Measurements from ENCODE around the gene SUN1.
A peak's percentile ranks its signal among the peaks of the same experiment; 100 is the strongest.

Gene SUN1

DNA sequence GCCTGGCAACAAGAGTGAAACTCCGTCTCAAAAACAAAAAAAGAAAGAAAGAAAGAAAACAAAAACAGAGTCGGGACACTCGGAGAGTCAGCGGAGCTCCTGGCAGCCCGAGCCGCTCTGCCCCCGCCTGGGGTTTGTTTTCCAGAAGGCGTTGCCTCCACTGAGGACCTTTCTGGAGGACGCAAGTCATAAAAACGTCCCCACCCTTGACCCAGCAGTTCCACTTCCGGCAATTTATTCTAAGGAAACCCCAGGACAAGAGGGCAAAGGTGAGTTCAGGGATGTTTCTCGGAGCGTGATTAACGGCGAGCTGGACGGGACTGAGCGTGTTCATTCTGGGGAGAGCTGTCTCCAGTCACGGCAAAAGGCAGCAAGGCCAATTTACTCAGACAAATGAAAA, 27.0 kb upstream of the SUN1 start:
- H3K36me3 ChIP-seq (ENCODE audit: control insufficient read depth, insufficient read depth, low read length), result no peaks in the 10 kb centered on the region
- no peaks in the 10 kb centered on the region for H3K4me1 ChIP-seq (ENCODE audit: control insufficient read depth, insufficient read depth, low read length, poor library complexity, severe bottlenecking)
- H3K27ac ChIP-seq (ENCODE audit: low read depth, low read length, severe bottlenecking), result no peak overlapping the region
- no peak overlapping the region for H3K4me3 ChIP-seq (ENCODE audit: extremely low read depth, insufficient read depth, low read length, poor library complexity, severe bottlenecking)
- WGBS, 2 experiments (ENCODE audit: insufficient coverage in 2 of 2), result 95 to 96% methylated on average over 14 to 18 of the region's 18 CpGs
- no peaks in the 10 kb centered on the region for H3K9me3 ChIP-seq (ENCODE audit: control insufficient read depth, low read length)

DNA sequence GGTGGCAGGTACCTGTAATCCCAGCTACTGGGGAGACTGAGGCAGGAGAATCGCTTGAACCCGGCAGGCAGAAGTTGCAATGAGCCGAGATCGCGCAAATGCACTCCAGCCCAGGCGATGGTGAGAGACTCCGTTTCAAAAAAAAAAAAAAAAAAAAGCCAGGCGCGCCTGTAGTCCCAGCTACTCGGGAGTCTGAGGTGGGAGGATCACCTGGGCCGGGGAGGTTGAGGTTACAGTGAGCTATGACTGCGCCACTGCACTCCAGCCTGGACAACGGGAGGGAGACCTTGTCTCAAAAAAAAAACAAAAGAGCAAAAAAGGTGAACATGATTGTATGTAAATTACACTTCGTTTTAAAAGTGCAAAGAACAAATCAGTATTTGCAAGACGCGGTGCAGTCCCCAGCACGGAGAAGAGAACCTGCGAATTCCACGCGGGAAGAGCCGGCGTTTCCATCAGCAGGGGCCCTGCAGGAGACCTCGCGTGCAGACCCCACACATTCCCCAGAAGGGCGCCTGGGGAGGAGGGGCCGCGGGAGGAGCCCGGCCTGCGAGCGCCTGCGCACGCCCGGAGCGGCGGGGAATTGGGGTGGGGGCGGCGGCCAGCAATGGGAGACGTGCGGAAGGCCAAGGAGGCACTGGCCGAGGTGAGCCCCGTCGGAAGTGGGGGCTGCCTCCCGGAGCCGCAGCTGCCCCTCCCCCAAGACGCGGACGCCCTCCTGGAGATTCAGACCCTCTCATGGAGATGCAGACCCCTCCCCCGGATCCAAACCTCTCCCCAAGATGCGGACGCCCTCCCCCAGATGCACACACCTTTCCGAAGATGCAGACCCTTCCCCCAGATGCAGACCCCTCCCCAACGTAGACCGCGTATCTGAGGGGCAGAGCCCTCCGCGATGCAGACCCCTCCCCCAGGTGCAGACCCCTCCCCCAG, 16.7 kb upstream of the SUN1 start:
- H3K36me3 ChIP-seq (ENCODE audit: control insufficient read depth, insufficient read depth, low read length), result peaks cover 6% of the 10 kb centered on the region
- peak overlapping the region; percentile 76 for H3K27ac ChIP-seq (ENCODE audit: low read depth, low read length, severe bottlenecking)
- H3K4me3 ChIP-seq (ENCODE audit: extremely low read depth, insufficient read depth, low read length, poor library complexity, severe bottlenecking), result peak overlapping the region; percentile 62
- WGBS, 2 experiments (ENCODE audit: insufficient coverage in 2 of 2), result 20 to 40% methylated on average over 32 to 39 of the region's 56 CpGs
- H3K9me3 ChIP-seq (ENCODE audit: control insufficient read depth, low read length), result no peaks in the 10 kb centered on the region
- H3K4me1 ChIP-seq (ENCODE audit: control insufficient read depth, insufficient read depth, low read length, poor library complexity, severe bottlenecking), result peaks cover 15% of the 10 kb centered on the region

DNA sequence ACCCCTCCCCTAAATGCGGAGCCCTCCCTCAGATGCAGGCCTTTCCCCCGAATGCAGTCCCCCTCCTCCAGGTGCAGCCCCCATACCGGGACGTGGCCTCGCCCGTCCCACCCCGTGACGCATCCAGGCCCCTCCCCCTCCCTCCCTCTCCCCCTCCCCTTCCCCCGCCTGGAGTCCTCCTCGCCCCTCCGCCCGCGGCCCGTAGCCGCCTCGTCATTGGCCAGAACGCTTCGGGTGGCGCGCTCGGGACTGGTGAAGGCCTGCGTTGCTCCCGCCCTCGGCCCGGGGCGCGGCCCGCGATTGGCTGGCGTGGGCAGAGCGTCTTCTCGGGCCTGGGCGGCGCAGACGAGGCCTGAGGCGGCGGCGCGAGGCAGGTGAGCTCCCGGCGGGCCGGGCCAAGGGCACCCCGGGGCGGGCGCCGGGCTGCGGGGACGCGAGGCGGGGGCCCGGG, 16.0 kb upstream of the SUN1 start:
- peaks cover 15% of the 10 kb centered on the region for H3K4me1 ChIP-seq (ENCODE audit: control insufficient read depth, insufficient read depth, low read length, poor library complexity, severe bottlenecking)
- 0% methylated on average over 12 to 23 of the region's 51 CpGs for WGBS, 2 experiments (ENCODE audit: insufficient coverage in 2 of 2)
- peak overlapping the region; percentile 76 for H3K27ac ChIP-seq (ENCODE audit: low read depth, low read length, severe bottlenecking)
- no peaks in the 10 kb centered on the region for H3K9me3 ChIP-seq (ENCODE audit: control insufficient read depth, low read length)
- H3K36me3 ChIP-seq (ENCODE audit: control insufficient read depth, insufficient read depth, low read length), result peaks cover 9% of the 10 kb centered on the region
- H3K4me3 ChIP-seq (ENCODE audit: extremely low read depth, insufficient read depth, low read length, poor library complexity, severe bottlenecking), result peak overlapping the region; percentile 79

DNA sequence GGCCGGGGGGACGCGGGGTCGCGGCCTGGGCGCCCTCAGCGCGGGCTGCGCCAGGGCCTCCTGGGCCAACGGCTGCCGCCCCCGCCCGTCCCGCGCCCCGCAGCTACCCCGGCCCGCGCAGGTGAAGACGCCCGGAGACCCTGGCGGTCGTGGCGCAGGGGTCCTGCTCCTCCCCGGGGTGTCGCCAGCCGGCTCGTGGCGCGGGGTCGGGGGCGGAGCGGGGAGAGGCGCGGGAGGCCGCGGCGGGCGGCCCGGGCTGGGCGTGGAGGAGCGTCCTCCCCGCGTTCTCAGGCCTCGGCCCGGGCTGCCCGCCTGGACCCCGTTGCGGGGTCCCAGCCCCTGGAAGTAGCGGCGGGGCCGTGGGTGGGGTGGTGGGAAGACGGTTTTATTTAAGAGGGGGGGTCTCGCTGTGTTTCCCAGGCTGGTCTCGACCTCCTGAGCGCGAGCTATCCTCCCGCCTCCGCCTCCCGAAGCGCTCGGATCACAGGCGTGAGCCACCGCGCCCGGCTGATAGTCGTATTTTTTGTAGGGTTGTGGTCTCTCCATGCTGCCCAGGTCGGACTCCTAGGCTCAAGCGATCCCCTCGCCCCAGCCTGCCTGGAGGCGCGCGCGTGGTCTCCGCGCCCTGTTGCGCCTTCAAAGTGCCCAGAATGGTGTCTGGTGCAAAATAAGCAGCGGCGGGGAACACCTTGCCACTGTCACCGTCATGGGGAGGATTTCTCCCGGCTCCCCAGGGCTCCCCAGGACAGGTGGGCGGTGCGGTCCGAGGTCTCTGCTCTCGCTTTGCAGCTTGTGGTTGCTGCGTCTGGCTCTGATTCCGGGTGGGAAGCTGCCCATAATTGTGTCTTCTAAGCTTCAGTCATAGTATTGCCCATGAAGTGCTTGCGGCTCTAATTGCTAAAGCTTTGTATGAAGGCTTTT, 15.3 kb upstream of the SUN1 start:
- Histone ChIP-seq H3K36me3 (ENCODE audit: control insufficient read depth, insufficient read depth, low read length) (peaks cover 9% of the 10 kb centered on the region), H3K9me3 (ENCODE audit: control insufficient read depth, low read length) (no peaks in the 10 kb centered on the region), H3K27ac (ENCODE audit: low read depth, low read length, severe bottlenecking) (no peak overlapping the region), H3K4me1 (ENCODE audit: control insufficient read depth, insufficient read depth, low read length, poor library complexity, severe bottlenecking) (peaks cover 15% of the 10 kb centered on the region), H3K4me3 (ENCODE audit: extremely low read depth, insufficient read depth, low read length, poor library complexity, severe bottlenecking) (peak overlapping the region; percentile 79)
- 0 to 2% methylated on average over 52 to 58 of the region's 88 CpGs for WGBS, 2 experiments (ENCODE audit: insufficient coverage in 2 of 2)

DNA sequence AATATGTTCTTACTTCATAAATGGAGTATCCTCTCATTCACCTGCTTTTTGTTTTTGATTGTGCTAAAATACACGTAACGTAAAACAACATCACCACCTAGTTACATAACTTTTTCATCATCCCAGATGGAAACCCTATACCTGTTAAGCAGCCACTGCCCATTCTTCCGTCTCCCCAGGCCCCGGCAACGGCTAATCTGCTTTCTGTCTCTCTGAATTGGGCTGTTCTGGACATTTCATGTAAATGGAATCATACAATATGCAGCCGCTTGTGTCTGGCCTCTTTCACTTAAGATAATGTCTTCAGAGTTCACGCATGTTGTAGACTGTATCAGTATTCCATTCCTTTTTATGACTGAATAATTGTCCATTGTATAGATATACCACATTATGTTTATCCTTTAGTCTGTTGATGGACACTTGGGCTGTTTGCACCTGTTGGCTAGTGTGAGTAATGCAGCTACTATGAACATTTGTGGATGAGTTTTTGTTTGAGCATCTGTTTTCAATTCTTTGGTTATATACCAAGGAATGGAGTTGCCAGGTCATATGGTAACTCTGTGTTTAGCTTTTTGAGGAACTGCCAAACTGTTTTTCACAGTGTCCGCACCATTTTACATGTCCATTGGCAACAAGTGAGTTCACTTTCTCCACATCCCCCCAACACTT, 14.1 kb upstream of the SUN1 start:
- Histone ChIP-seq H3K27ac (ENCODE audit: low read depth, low read length, severe bottlenecking) (no peak overlapping the region), H3K9me3 (ENCODE audit: control insufficient read depth, low read length) (no peaks in the 10 kb centered on the region), H3K4me3 (ENCODE audit: extremely low read depth, insufficient read depth, low read length, poor library complexity, severe bottlenecking) (no peak overlapping the region), H3K36me3 (ENCODE audit: control insufficient read depth, insufficient read depth, low read length) (peaks cover 19% of the 10 kb centered on the region), H3K4me1 (ENCODE audit: control insufficient read depth, insufficient read depth, low read length, poor library complexity, severe bottlenecking) (peaks cover 10% of the 10 kb centered on the region)
- 80 to 90% methylated on average over 3 to 6 of the region's 8 CpGs for WGBS, 2 experiments (ENCODE audit: insufficient coverage in 2 of 2)

DNA sequence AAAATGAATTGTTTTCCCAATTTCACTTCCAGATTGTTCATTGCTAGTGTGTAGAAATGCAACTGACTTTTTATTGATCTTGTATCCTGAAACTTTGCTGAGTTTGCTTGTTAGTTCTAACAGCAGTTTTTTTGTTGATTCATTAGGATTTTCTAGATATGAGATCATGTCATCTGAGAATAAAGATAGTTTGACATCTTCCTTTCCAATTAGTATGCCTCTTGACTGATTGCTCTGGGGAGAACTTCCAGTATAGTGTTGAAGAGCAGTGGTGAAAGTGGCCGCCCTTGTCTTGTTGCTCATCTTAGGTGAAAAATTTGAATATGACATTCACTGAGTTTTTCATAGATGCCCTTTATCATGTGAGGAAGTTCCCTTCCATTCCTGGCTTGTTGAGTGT, 11.9 kb upstream of the SUN1 start:
- H3K9me3 ChIP-seq (ENCODE audit: control insufficient read depth, low read length), result no peaks in the 10 kb centered on the region
- no peaks in the 10 kb centered on the region for H3K4me1 ChIP-seq (ENCODE audit: control insufficient read depth, insufficient read depth, low read length, poor library complexity, severe bottlenecking)
- H3K4me3 ChIP-seq (ENCODE audit: extremely low read depth, insufficient read depth, low read length, poor library complexity, severe bottlenecking), result no peak overlapping the region
- H3K36me3 ChIP-seq (ENCODE audit: control insufficient read depth, insufficient read depth, low read length), result peaks cover 27% of the 10 kb centered on the region
- H3K27ac ChIP-seq (ENCODE audit: low read depth, low read length, severe bottlenecking), result no peak overlapping the region
- 100% methylated on average over 1 of the region's 1 CpG; no CpG with 5 or more reads in 1 of the 2 experiments for WGBS, 2 experiments (ENCODE audit: insufficient coverage in 2 of 2)

DNA sequence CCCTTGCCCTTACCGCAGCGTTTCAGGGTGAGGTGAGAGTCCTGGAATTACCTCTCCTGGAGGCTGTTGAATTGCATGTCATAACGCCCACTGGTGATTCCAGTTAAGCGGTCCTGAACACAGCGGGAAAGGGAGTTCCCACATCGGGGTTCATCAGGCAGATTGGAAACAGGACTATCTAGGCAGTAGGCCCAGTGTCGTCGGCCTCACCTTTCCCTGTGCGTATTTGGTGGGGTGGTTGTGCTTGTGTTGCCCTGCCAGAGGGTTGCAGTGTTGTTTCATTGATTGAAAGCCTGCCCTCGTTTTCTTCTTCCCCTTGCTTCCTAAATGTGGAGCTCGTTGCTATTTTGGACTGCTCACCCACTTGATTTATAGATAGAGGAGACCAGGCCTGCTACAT, 10.6 kb upstream of the SUN1 start:
- WGBS, 2 experiments (ENCODE audit: insufficient coverage in 2 of 2), result 89 to 94% methylated on average over 8 to 11 of the region's 11 CpGs
- Histone ChIP-seq H3K27ac (ENCODE audit: low read depth, low read length, severe bottlenecking) (no peak overlapping the region), H3K36me3 (ENCODE audit: control insufficient read depth, insufficient read depth, low read length) (peaks cover 27% of the 10 kb centered on the region), H3K9me3 (ENCODE audit: control insufficient read depth, low read length) (no peaks in the 10 kb centered on the region), H3K4me1 (ENCODE audit: control insufficient read depth, insufficient read depth, low read length, poor library complexity, severe bottlenecking) (peaks cover 2% of the 10 kb centered on the region), H3K4me3 (ENCODE audit: extremely low read depth, insufficient read depth, low read length, poor library complexity, severe bottlenecking) (no peak overlapping the region)

DNA sequence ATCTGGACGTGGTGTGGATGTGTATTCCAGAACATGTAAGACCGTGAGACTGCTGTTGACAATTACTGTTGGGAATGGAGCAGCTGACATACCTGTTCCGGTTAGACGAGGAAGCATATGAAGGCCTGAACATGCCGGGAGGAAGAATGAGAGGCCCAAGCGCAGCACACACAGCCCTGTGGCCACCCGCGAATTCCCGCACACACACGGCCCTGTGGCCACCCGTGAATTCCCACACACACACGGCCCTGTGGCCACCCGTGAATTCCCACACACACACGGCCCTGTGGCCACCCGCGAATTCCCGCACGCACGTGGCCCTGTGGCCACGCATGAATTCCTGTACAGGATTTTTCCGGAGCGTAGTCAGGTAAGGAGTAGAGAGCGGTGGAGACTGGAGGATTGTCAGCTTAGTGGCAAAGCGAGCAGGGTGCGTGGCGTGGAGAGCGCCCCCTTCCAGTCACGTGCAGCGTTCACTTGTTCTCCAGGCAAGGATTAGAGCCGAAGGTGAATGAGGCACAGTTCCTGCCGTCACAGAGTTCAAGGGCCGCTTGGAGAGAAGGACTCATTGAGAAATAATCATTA, 9.5 kb upstream of the SUN1 start:
- WGBS, 2 experiments (ENCODE audit: insufficient coverage in 2 of 2), result 88 to 91% methylated on average over 25 to 31 of the region's 32 CpGs
- Histone ChIP-seq H3K4me1 (ENCODE audit: control insufficient read depth, insufficient read depth, low read length, poor library complexity, severe bottlenecking) (peaks cover 2% of the 10 kb centered on the region), H3K9me3 (ENCODE audit: control insufficient read depth, low read length) (no peaks in the 10 kb centered on the region), H3K36me3 (ENCODE audit: control insufficient read depth, insufficient read depth, low read length) (peaks cover 35% of the 10 kb centered on the region), H3K4me3 (ENCODE audit: extremely low read depth, insufficient read depth, low read length, poor library complexity, severe bottlenecking) (no peak overlapping the region), H3K27ac (ENCODE audit: low read depth, low read length, severe bottlenecking) (no peak overlapping the region)

DNA sequence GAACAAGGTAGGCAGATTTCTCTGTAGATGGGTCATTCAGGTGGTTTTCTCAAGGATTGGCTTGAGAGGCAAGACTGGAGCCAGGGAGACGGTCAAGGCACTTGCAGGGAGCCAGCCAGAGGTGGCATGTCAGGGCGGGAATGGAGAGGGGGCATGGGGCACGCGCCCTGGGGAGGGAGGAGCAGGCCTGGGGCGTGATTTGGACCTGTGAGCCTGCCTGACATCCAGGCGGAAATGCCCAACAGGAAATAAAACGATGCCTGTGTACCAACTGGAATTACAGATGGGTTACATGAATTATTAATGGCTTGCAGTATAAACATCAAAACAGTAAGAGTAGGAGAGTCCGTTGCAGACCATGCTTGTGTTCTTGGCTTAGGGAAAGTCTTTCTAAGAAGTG, 8.6 kb upstream of the SUN1 start:
- Histone ChIP-seq H3K4me3 (ENCODE audit: extremely low read depth, insufficient read depth, low read length, poor library complexity, severe bottlenecking) (no peak overlapping the region), H3K4me1 (ENCODE audit: control insufficient read depth, insufficient read depth, low read length, poor library complexity, severe bottlenecking) (peaks cover 2% of the 10 kb centered on the region), H3K9me3 (ENCODE audit: control insufficient read depth, low read length) (no peaks in the 10 kb centered on the region), H3K27ac (ENCODE audit: low read depth, low read length, severe bottlenecking) (no peak overlapping the region), H3K36me3 (ENCODE audit: control insufficient read depth, insufficient read depth, low read length) (peaks cover 31% of the 10 kb centered on the region)
- 95 to 99% methylated on average over 7 to 8 of the region's 8 CpGs for WGBS, 2 experiments (ENCODE audit: insufficient coverage in 2 of 2)

DNA sequence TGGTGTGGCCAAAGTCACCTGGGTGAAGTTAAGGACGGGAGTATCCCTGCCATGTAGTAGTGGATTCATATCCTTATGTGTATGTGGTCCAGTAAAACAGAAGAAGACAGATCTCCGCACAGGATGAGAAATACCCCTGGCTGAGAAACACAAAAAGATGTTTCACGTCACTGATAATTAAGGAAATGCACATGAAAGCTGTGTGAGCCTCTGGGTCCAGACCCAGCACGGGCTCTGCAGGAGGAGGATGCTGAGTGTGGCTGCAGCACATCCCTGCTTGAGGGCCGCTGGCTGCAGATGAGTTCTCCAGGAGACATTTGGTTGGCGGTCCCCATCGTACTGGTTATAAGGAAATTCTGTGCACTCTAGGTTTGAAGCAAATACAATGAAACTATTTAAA, 8.2 kb upstream of the SUN1 start:
- Histone ChIP-seq H3K36me3 (ENCODE audit: control insufficient read depth, insufficient read depth, low read length) (peaks cover 35% of the 10 kb centered on the region), H3K4me1 (ENCODE audit: control insufficient read depth, insufficient read depth, low read length, poor library complexity, severe bottlenecking) (peaks cover 2% of the 10 kb centered on the region), H3K9me3 (ENCODE audit: control insufficient read depth, low read length) (no peaks in the 10 kb centered on the region), H3K27ac (ENCODE audit: low read depth, low read length, severe bottlenecking) (no peak overlapping the region), H3K4me3 (ENCODE audit: extremely low read depth, insufficient read depth, low read length, poor library complexity, severe bottlenecking) (no peak overlapping the region)
- 92 to 96% methylated on average over 4 to 5 of the region's 7 CpGs for WGBS, 2 experiments (ENCODE audit: insufficient coverage in 2 of 2)

Data from mesodermal cell (in vitro differentiated cells).